GM23338 (cell line): ENCODE data around the gene SNCB. TPM values are rescaled to one million over a fixed set of nuclear protein-coding genes. Genes with fewer than 3 reads are reported as not detected.
"Not testable (repeated sequence)": the region's sequence is repeated elsewhere in the genome, so short reads cannot be mapped to it uniquely, and the experiment has no call there.

Experiments
- ATAC-seq: fragments of 200-7000 bp; cut with Tn5 transposase; 3 replicates; pipeline ENCODE4 v1.9.1; 2020
- DNase-seq: peaks from one replicate; pipeline ENCODE4 v3.0.0-alpha.2; 2015; ENCODE audit warnings: low spot score
- H2AFZ ChIP-seq: fragments of 200-600 bp; sonication (generic); 2 replicates; pipeline ENCODE4 v1.8.0; 2016; ENCODE audit warnings: antibody characterized with exemption, mild to moderate bottlenecking, moderate library complexity
- H3F3A ChIP-seq: fragments of 200-600 bp; sonication (generic); replicated peaks from 2 replicates; pipeline ENCODE4 v1.8.0; 2017; ENCODE audit warnings: antibody characterized with exemption, mixed run types, low read depth
- H3K27ac ChIP-seq: fragments of 200-600 bp; sonication (generic); 2 replicates; pipeline ENCODE4 v1.6.1; 2016; ENCODE audit warnings: low read depth
- H3K27me3 ChIP-seq: fragments of 200-600 bp; sonication (generic); 2 replicates; pipeline ENCODE4 v1.8.0; 2016; ENCODE audit warnings: mild to moderate bottlenecking, mixed run types, moderate library complexity; ENCODE audit not compliant: insufficient read depth
- H3K36me3 ChIP-seq: fragments of 200-600 bp; sonication (generic); 2 replicates; pipeline ENCODE4 v1.8.0; 2016; ENCODE audit warnings: mild to moderate bottlenecking; ENCODE audit not compliant: insufficient read depth
- H3K4me1 ChIP-seq: fragments of 200-600 bp; sonication (generic); 2 replicates; pipeline ENCODE4 v1.8.0; 2016; ENCODE audit warnings: mild to moderate bottlenecking, moderate library complexity; ENCODE audit not compliant: insufficient read depth
- H3K4me2 ChIP-seq: fragments of 200-600 bp; sonication (generic); 2 replicates; pipeline ENCODE4 v1.7.1; 2017; ENCODE audit warnings: mixed run types
- H3K4me3 ChIP-seq: fragments of 200-600 bp; sonication (generic); 2 replicates; pipeline ENCODE4 v1.6.1; 2016; ENCODE audit warnings: mixed run types
- H3K79me2 ChIP-seq: fragments of 200-600 bp; sonication (generic); replicated peaks from 2 replicates; pipeline ENCODE4 v1.8.0; 2017; ENCODE audit warnings: mild to moderate bottlenecking; ENCODE audit not compliant: insufficient read depth
- H3K9me2 ChIP-seq: fragments of 200-600 bp; sonication (generic); 2 replicates; pipeline ENCODE4 v1.8.0; 2017; ENCODE audit not compliant: insufficient read depth
- H4K20me1 ChIP-seq: fragments of 200-600 bp; sonication (generic); replicated peaks from 2 replicates; pipeline ENCODE4 v1.8.0; 2017; ENCODE audit warnings: mild to moderate bottlenecking; ENCODE audit not compliant: insufficient read depth
- H3K27ac Mint-ChIP-seq: 2 replicates; pipeline ENCODE4 v1.8.0; 2020; ENCODE audit warnings: inconsistent platforms, mild to moderate bottlenecking, moderate library complexity, mixed read lengths
- H3K27me3 Mint-ChIP-seq: 3 replicates; pipeline ENCODE4 v1.8.0; 2022; ENCODE audit warnings: low read depth, mild to moderate bottlenecking, moderate library complexity, mixed read lengths, inconsistent platforms; ENCODE audit not compliant: insufficient read depth, poor library complexity
- H3K36me3 Mint-ChIP-seq: 3 replicates; pipeline ENCODE4 v1.8.0; 2021; ENCODE audit warnings: low read depth, mild to moderate bottlenecking, inconsistent platforms, moderate library complexity, mixed read lengths
- H3K4me1 Mint-ChIP-seq: 3 replicates; pipeline ENCODE4 v1.8.0; 2020; ENCODE audit warnings: mild to moderate bottlenecking, inconsistent platforms, mixed read lengths
- H3K4me3 Mint-ChIP-seq: 3 replicates; pipeline ENCODE4 v1.8.0; 2021; ENCODE audit warnings: moderate library complexity, mild to moderate bottlenecking, inconsistent platforms, mixed read lengths
- H3K9me3 Mint-ChIP-seq: 3 replicates; pipeline ENCODE4 v1.8.0; 2020; ENCODE audit warnings: moderate library complexity, mild to moderate bottlenecking, inconsistent platforms, mixed read lengths
- CREB1 ChIP-seq: fragments of 250-450 bp; sonication (Bioruptor Pico); IDR thresholded peaks from 2 replicates; pipeline ENCODE4 v1.5.0; 2020; ENCODE audit warnings: low read depth, mild to moderate bottlenecking, moderate library complexity
- EZH2 ChIP-seq: fragments of 200-600 bp; sonication (generic); IDR thresholded peaks from one replicate; pipeline ENCODE4 v1.8.0; 2017; ENCODE audit warnings: antibody characterized with exemption, mild to moderate bottlenecking, low read depth; ENCODE audit not compliant: unreplicated experiment
- EZH2phosphoT487 ChIP-seq: fragments of 200-600 bp; sonication (generic); IDR thresholded peaks from one replicate; pipeline ENCODE4 v1.8.1; 2018; ENCODE audit warnings: antibody characterized with exemption; ENCODE audit not compliant: unreplicated experiment
- NANOG ChIP-seq: IDR thresholded peaks from 2 replicates; pipeline ENCODE4 v1.6.1; 2016; ENCODE audit warnings: antibody characterized with exemption, borderline replicate concordance
- POLR2AphosphoS5 ChIP-seq: IDR thresholded peaks from 2 replicates; pipeline ENCODE4 v1.6.1; 2016; ENCODE audit warnings: antibody characterized with exemption, low read depth
- STAT1 ChIP-seq: IDR thresholded peaks from one replicate; pipeline ENCODE4 v1.6.1; 2016; ENCODE audit warnings: antibody characterized with exemption; ENCODE audit not compliant: unreplicated experiment
- ZNF114 ChIP-seq: fragments of 250-450 bp; sonication (Bioruptor Pico); IDR thresholded peaks from 2 replicates; pipeline ENCODE4 v1.5.0; 2020; ENCODE audit warnings: mild to moderate bottlenecking, moderate library complexity
- ZNF331 ChIP-seq: fragments of 250-450 bp; sonication (Bioruptor Pico); IDR thresholded peaks from 2 replicates; pipeline ENCODE4 v1.5.0; 2020; ENCODE audit warnings: low read depth, mild to moderate bottlenecking, moderate library complexity
- polyA plus RNA-seq: library from polyadenylated mRNA; unstranded; fragments of >200 nt; fragmentation: Nextera tagmentation; extraction: Ambion mirVana; gene quantifications from 2 replicates; pipeline ENCODE4 v1.2.1, GENCODE V29; 2016
- total RNA-seq: library from RNA; depleted of rRNA; stranded (reverse); fragments of >200 nt; shearing (Covaris generic); gene quantifications from 2 replicates; pipeline ENCODE4 v1.2.3, GENCODE V29; 2014
- TF ChIP-seq, protein P1 (sequence below), 2 experiments: fragments of 200-600 bp in 1 of 2; sonication (generic) in 1 of 2; conservative IDR thresholded peaks; 2 replicates each; pipeline versions ENCODE4 v1.5.1 to v1.6.1; 2016 to 2017; ENCODE audit warnings: antibody characterized with exemption in 2 of 2, low read depth in 2 of 2, mild to moderate bottlenecking in 2 of 2, moderate library complexity in 1 of 2
- TF ChIP-seq, protein P2 (sequence below): fragments of 250-450 bp; sonication (Bioruptor Pico); IDR thresholded peaks from 2 replicates; pipeline ENCODE4 v1.5.0; 2020; ENCODE audit warnings: mild to moderate bottlenecking, moderate library complexity

SNCB gene
- total and polyA plus RNA-seq, 2 experiments from 2014 or later = 3.6 to 13.5 TPM

DNA sequence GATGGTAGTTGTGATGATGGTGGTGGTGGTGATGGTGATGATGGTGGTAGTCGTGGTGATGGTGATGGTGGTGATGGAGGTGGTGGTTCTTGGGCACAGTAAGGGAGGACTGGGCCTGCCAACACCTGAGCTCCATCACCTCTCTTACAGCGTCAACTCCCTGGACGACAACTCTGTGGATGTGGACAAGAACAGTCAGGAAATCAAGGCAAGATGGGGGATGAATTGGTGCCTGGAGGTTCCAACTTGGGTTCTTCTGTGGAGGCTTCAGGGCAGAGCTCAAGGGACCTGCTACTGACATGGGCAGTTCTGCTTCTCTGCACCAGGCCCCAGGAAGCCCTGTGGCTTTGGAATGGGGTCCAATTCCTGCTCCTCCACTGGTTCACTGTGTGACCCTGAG is 37.8 kb downstream of the SNCB start (continued):
- TF ChIP-seq, protein P1, sequence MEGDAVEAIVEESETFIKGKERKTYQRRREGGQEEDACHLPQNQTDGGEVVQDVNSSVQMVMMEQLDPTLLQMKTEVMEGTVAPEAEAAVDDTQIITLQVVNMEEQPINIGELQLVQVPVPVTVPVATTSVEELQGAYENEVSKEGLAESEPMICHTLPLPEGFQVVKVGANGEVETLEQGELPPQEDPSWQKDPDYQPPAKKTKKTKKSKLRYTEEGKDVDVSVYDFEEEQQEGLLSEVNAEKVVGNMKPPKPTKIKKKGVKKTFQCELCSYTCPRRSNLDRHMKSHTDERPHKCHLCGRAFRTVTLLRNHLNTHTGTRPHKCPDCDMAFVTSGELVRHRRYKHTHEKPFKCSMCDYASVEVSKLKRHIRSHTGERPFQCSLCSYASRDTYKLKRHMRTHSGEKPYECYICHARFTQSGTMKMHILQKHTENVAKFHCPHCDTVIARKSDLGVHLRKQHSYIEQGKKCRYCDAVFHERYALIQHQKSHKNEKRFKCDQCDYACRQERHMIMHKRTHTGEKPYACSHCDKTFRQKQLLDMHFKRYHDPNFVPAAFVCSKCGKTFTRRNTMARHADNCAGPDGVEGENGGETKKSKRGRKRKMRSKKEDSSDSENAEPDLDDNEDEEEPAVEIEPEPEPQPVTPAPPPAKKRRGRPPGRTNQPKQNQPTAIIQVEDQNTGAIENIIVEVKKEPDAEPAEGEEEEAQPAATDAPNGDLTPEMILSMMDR (conservative IDR thresholded peaks at IDR 0.05; ENCODE audit: low read depth in 2 of 2) = no peak
- TF ChIP-seq NANOG = no peak
- no peak for TF ChIP-seq POLR2AphosphoS5
- no peak for TF ChIP-seq EZH2phosphoT487
- TF ChIP-seq STAT1 = no peak
- no peak for TF ChIP-seq CREB1 (CRISPR knock-in tag)
- no peak for TF ChIP-seq ZNF331 (CRISPR knock-in tag)

GRCh38 chr5:176591667-176592066 is 38.7 kb downstream of the SNCB start:
- DNase-seq, H3K4me2 ChIP-seq, H3K27ac Mint-ChIP-seq, H3K36me3 Mint-ChIP-seq, H3K27me3 ChIP-seq, H3K4me1 ChIP-seq, H3K4me1 Mint-ChIP-seq, H3K79me2 ChIP-seq, H3K4me3 ChIP-seq, H3K36me3 ChIP-seq, H4K20me1 ChIP-seq, H3F3A ChIP-seq, H3K4me3 Mint-ChIP-seq, H3K27ac ChIP-seq, H3K9me2 ChIP-seq, H2AFZ ChIP-seq, ATAC-seq: not testable (repeated sequence)
- H3K27me3 Mint-ChIP-seq = peaks cover 28% of the 10 kb centered on the region
- TF ChIP-seq EZH2phosphoT487 = peak; percentile 37
- peaks cover 17% of the 10 kb centered on the region for H3K9me3 Mint-ChIP-seq

DNA sequence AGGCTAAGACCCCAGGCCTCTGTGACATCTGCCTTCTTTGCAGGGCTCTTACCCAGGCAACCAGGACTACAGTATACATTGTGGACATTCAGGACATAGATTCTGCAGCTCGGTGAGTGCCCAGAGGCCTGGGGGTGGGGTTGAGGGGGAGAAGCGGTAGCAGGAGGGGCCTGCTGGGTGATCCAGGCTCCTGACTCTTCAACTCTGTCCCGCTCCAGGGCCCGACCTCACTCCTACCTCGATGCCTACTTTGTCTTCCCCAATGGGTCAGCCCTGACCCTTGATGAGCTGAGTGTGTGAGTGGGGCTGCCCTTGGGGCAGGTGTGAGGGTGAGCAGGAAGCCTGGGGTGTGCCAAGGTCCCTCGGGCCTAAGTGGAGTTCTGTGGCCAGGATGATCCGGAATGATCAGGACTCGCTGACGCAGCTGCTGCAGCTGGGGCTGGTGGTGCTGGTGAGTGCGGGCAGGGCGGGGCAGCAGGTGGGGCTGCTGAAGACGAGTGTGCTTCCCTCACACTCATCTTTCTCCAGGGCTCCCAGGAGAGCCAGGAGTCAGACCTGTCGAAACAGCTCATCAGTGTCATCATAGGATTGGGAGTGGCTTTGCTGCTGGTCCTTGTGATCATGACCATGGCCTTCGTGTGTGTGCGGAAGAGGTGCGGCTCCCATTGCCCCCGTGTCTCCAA is 40.2 kb downstream of the SNCB start:
- H3K4me3 Mint-ChIP-seq = no peak overlapping the region; the same call in 2 of the 3 replicates
- peaks cover 18% of the 10 kb centered on the region for H3K9me3 Mint-ChIP-seq
- TF ChIP-seq ZNF114 (CRISPR knock-in tag) (no peak), EZH2phosphoT487 (no peak), EZH2 (no peak), ZNF331 (CRISPR knock-in tag) (no peak), CREB1 (CRISPR knock-in tag) (no peak), NANOG (no peak), POLR2AphosphoS5 (no peak), STAT1 (no peak)
- TF ChIP-seq, protein P2, sequence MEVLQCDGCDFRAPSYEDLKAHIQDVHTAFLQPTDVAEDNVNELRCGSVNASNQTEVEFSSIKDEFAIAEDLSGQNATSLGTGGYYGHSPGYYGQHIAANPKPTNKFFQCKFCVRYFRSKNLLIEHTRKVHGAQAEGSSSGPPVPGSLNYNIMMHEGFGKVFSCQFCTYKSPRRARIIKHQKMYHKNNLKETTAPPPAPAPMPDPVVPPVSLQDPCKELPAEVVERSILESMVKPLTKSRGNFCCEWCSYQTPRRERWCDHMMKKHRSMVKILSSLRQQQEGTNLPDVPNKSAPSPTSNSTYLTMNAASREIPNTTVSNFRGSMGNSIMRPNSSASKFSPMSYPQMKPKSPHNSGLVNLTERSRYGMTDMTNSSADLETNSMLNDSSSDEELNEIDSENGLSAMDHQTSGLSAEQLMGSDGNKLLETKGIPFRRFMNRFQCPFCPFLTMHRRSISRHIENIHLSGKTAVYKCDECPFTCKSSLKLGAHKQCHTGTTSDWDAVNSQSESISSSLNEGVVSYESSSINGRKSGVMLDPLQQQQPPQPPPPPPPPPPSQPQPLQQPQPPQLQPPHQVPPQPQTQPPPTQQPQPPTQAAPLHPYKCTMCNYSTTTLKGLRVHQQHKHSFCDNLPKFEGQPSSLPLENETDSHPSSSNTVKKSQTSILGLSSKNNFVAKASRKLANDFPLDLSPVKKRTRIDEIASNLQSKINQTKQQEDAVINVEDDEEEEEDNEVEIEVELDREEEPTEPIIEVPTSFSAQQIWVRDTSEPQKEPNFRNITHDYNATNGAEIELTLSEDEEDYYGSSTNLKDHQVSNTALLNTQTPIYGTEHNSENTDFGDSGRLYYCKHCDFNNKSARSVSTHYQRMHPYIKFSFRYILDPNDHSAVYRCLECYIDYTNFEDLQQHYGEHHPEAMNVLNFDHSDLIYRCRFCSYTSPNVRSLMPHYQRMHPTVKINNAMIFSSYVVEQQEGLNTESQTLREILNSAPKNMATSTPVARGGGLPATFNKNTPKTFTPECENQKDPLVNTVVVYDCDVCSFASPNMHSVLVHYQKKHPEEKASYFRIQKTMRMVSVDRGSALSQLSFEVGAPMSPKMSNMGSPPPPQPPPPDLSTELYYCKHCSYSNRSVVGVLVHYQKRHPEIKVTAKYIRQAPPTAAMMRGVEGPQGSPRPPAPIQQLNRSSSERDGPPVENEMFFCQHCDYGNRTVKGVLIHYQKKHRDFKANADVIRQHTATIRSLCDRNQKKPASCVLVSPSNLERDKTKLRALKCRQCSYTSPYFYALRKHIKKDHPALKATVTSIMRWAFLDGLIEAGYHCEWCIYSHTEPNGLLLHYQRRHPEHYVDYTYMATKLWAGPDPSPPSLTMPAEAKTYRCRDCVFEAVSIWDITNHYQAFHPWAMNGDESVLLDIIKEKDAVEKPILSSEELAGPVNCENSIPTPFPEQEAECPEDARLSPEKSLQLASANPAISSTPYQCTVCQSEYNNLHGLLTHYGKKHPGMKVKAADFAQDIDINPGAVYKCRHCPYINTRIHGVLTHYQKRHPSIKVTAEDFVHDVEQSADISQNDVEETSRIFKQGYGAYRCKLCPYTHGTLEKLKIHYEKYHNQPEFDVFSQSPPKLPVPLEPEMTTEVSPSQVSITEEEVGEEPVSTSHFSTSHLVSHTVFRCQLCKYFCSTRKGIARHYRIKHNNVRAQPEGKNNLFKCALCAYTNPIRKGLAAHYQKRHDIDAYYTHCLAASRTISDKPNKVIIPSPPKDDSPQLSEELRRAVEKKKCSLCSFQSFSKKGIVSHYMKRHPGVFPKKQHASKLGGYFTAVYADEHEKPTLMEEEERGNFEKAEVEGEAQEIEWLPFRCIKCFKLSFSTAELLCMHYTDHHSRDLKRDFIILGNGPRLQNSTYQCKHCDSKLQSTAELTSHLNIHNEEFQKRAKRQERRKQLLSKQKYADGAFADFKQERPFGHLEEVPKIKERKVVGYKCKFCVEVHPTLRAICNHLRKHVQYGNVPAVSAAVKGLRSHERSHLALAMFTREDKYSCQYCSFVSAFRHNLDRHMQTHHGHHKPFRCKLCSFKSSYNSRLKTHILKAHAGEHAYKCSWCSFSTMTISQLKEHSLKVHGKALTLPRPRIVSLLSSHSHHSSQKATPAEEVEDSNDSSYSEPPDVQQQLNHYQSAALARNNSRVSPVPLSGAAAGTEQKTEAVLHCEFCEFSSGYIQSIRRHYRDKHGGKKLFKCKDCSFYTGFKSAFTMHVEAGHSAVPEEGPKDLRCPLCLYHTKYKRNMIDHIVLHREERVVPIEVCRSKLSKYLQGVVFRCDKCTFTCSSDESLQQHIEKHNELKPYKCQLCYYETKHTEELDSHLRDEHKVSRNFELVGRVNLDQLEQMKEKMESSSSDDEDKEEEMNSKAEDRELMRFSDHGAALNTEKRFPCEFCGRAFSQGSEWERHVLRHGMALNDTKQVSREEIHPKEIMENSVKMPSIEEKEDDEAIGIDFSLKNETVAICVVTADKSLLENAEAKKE (CRISPR knock-in tag) = no peak

More for the DNA sequence above, 40.2 kb downstream of the SNCB start:
- no peaks in the 10 kb centered on the region for H4K20me1 ChIP-seq
- peaks cover 20% of the 10 kb centered on the region for H3K27me3 Mint-ChIP-seq
- no peak overlapping the region for H2AFZ ChIP-seq
- H3K36me3 Mint-ChIP-seq = peaks cover 6% of the 10 kb centered on the region; the same call in 2 of the 3 replicates
- peaks cover 9% of the 10 kb centered on the region for H3K9me2 ChIP-seq
- no peaks in the 10 kb centered on the region for H3K79me2 ChIP-seq
- H3K4me1 ChIP-seq = no peaks in the 10 kb centered on the region
- no peak overlapping the region for H3K4me3 ChIP-seq
- H3K4me1 Mint-ChIP-seq = no peaks in the 10 kb centered on the region; the same call in 2 of the 3 replicates
- DNase-seq = no peak
- H3K27ac ChIP-seq = no peak overlapping the region
- H3K27me3 ChIP-seq = no peaks in the 10 kb centered on the region
- no peak overlapping the region for H3K4me2 ChIP-seq
- H3K36me3 ChIP-seq = no peaks in the 10 kb centered on the region; the same call in 1 of the 2 replicates
- peaks cover 3% of the 10 kb centered on the region; the same call in 1 of the 2 replicates for H3F3A ChIP-seq
- H3K27ac Mint-ChIP-seq = no peak overlapping the region
- no peak for ATAC-seq
